Peyer's patch (tissue), 4 donors: ENCODE results near the gene ZFY.

Experiments used
- POLR2A ChIP-seq, 2 donors: fragments of 450-650 bp; IDR thresholded peaks; one replicate each; pipeline ENCODE4 v1.5.1; 2017; ENCODE audit warnings: antibody characterized with exemption in 2 of 2, mild to moderate bottlenecking in 2 of 2, moderate library complexity in 2 of 2
- TF ChIP-seq, protein P1 (sequence below), 6 experiments: fragments of 450-650 bp in 4 of 6; fragments of 200-600 bp in 2 of 6; sonication (generic) in 1 of 6; IDR thresholded peaks; one replicate each; pipeline ENCODE4 v1.5.1; 2017 to 2019; ENCODE audit warnings: antibody characterized with exemption in 6 of 6, mild to moderate bottlenecking in 3 of 6, moderate library complexity in 1 of 6

DNA sequence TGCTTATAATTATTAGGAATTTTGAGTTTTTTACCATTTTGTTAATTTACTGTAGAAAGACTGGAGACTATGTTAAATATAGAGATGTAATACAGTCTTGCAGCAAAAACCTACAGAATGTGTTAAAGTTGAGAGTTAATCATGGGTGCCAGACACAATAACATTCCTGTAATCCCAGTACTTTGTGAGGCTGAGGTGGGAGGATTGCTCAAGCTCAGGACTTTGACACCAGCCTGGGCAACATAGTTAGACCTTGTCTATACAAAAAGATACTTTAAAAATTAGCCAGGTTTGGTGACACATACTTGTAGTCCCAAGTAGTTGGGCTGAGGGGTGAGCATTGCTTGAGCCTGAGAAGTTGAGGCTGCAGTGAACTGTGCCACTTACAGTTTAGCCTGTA lies 17.7 kb downstream of the ZFY start:
- no peak for TF ChIP-seq POLR2A (IDR thresholded peaks at IDR 0.05)
- TF ChIP-seq, protein P1, sequence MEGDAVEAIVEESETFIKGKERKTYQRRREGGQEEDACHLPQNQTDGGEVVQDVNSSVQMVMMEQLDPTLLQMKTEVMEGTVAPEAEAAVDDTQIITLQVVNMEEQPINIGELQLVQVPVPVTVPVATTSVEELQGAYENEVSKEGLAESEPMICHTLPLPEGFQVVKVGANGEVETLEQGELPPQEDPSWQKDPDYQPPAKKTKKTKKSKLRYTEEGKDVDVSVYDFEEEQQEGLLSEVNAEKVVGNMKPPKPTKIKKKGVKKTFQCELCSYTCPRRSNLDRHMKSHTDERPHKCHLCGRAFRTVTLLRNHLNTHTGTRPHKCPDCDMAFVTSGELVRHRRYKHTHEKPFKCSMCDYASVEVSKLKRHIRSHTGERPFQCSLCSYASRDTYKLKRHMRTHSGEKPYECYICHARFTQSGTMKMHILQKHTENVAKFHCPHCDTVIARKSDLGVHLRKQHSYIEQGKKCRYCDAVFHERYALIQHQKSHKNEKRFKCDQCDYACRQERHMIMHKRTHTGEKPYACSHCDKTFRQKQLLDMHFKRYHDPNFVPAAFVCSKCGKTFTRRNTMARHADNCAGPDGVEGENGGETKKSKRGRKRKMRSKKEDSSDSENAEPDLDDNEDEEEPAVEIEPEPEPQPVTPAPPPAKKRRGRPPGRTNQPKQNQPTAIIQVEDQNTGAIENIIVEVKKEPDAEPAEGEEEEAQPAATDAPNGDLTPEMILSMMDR (IDR thresholded peaks at IDR 0.05) = no peak
